CD4-positive, alpha-beta T cell treated with Interleukin-4 for 1 hour (primary cell): ENCODE results near the gene BTBD6.

ENCODE experiments used
- DNase-seq, 2 donors: peaks; one replicate each; pipeline ENCODE4 v3.0.0-alpha.2; 2020 to 2022

The BTBD6 gene

DNA sequence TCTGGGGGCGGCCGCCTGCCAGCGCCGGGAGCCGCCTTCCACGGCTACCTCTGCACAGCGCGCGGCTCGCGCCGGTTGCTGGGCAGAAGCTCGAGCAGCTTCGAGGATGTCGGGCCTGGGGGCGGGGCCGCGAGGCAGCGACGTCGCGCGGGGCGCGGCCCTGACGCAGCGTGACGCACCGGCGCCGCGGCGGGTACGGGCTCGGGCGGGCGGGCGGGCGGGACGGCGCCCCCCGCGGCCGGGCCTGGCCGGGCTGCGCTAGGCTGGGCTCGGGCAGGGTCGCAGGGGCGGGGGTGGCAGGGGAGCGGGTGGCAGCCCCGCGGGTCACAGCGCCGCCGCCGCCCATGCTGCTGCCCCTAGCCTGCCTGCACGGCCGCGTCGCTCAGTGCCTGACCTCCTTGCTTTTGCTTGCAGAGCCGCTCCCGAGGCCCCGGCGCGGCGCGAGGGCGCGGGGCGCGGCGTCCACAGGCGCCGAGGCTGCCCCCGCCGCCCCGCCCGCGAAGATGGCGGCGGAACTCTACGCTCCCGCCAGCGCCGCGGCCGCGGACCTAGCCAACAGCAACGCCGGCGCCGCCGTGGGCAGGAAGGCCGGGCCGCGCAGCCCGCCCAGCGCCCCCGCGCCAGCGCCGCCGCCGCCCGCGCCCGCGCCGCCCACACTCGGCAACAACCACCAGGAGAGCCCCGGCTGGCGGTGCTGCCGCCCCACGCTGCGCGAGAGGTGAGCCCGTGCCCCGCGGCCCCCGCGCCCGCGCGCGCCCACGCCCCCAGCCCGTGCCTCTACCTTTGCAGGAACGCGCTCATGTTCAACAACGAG lies at the start of gene BTBD6:
Gene BTBD6 (plus strand): TSS at position 166 of the 814 bp plus-strand sequence. CDS start 179 bp downstream, at position 345.
- peak; percentile 90 to 91 for DNase-seq

DNA sequence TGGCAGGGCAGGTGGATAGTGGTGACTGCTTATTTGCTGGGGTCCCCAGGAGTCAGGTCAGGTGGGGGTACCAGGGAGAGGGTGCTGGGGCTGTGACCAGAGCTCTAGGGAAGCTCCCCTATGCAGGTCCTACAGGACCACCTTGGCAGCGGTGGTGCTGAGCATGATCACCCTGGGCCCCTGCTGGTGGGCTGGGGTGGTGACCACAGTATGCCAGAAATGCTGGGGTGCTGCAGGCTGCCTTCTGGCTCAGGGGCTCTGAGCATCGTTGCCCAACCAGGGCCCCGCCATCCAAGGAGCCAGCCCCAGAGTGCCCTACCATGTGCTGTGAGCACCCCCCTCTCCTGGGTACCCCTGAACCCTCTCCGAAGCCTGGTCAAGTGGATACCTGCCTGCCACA lies 49.7 kb upstream of the BTBD6 start:
- DNase-seq, result no peak

DNA sequence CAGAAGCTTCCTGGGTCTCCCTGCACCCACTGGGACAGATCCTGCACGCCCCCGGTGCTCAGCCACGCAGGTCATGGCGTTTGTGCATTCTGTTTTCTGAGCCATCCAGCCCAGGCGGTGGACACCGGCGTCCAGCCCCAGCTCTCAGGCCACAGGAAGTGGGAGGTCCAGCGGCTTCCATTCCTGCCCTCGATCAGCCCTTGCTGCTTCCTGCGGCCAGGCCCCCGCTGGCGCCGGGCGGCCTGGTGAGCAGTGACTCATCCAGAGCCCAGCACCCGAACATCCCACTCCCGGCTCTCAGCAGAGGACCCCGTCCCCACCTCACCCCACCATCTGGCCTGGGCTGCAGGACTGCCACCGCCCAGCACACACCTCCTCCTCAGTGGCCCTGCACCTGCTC lies 49.2 kb upstream of the BTBD6 start:
- DNase-seq, result no peak

DNA sequence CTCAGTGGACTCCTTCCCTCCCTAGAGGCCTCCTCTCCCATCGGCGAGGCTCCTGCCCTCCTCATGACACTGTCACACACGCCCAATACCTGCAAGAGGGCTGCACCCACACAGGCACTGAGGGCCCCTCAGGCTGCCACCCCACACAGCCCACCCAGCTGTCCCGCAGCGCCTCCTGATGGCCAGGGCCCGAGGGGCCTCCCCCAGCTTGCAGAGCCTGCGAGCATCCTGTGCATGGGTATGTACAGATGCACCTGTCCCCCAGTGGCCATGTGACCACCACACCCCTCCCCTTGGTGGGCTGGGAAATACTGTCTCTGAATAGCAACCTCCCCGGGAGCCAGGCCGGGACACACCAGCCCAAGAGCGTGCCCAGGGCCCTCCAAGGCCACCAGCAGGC lies 48.3 kb upstream of the BTBD6 start:
- DNase-seq, result no peak

DNA sequence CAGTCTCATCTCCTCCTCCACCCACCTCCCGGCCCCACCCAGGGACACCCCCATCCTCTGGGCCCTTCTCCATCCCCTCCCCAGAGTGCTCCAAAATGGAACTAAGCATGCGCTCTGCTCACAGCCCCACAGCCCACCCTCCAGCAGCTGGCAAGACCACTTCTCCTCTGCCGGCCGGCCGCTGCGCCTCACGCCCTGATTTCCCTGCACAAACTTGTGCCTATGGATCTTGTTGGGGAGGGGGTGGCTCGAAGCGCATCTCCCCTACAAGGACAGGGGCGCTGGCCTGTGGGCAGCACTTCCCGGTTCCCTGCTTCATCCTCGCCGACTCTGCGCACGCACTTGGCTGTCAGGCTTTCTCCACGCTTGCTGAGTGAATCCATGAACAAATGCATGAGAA lies 47.7 kb upstream of the BTBD6 start:
- no peak for DNase-seq

DNA sequence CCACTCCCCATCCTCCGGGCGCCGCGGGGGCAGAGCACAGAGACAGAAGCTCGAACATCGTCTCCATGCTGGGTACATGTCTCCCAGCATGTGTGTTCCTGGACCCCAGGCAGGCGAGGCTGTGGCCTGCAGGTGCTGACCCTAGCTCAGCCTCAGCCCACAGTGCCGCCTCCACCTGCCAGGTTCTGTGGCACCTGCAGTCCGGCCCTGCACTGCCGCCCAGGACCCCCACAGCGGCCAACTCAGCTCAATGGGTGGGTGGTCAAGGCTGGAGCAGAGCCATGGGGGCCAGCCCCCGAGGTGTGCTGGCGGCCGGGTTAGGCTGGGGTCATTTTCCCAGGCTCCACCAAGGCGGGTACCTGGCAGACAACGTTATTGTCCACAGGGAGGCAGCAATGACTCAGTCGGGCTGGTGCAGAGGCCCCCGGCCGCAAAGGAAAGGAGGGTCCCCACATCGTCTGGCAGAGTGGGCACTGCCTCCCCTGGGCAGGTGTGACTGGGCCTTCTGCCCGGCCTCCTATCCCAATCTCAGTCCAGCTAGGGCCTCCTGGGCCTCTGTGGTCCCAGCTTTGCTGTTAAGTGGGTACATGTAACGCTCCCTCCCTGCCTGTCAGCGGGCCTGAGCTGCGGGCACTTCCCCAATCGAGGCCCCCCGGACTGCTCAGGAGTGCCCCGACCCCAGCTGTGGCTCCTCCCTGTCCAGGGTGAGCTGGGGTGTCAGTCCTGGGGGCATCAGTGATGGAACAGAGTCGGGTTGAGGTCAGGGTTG lies 47.0 kb upstream of the BTBD6 start:
- DNase-seq, result no peak

DNA sequence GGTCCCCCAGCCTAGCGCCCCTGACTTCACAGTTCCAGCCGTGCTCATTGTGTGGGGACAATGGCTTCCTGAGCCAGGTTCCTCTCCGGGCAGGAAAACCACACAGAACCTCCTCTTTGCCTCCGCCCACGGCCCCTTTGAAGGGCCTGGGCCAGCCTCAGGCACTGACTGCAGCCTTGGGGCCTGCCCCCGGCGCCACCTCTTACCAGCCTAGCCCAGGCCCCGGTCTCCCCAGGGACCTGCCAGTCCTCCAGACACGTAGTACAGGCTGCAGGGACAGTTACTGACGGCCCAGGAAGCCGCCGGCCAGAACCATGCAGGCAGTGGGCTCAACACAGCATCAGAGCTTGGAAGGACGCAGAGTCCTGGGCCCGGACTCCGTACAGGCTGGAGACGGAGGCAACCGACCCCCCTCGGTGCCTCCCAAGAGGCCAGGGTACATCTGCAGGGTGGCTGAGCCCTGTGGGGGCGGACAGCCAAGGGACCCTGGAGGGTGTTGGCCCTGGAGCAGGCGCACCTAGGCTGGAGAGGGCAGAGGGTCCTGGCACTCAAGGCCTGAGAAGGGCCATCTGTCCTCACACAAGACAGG lies 46.3 kb upstream of the BTBD6 start:
- DNase-seq, result peak; percentile 23 to 28

DNA sequence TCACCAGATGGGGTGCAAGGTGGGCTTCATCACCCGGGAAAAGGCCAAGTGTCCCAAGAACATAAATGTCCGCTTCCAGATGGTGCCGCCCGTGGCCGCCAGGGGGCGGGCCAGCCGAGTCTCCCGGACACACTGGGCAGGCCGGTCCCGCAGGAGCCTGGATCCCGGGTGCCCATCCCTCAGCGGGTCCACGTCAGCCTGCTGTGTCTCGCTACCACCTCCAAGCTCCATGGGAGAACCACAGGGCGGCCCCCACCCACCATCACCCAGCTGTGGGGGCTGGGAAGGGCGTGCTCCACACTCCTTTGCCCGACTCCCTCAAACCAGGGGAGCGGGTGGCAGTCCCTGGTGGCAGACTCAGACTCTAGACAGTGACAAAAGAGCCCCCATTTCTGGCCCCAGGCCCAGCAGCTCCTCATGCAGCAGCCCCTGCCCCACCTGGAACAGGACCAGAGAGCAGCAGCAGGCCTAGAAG lies 45.2 kb upstream of the BTBD6 start:
- peak; percentile 53 to 57 for DNase-seq

DNA sequence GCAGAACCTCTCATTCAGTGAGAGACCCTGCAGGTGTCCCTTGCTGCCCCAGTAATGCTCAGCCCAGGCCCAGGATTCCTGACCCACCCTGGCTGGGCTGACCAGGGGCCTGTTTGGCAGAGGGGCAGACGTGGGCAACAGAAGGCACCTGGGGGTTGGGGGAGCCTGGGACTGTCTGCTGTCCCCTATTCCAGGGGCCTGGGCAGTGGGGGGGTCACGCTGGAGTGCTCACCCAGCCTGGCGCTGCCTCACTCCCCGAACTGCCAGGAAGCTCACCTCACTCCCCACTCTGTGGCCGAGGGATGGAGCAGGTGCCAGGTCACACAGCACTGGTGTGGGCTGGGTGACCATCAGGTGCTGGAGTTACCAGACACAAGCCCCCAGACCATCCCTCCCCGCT lies 44.6 kb upstream of the BTBD6 start:
- DNase-seq, result no peak

DNA sequence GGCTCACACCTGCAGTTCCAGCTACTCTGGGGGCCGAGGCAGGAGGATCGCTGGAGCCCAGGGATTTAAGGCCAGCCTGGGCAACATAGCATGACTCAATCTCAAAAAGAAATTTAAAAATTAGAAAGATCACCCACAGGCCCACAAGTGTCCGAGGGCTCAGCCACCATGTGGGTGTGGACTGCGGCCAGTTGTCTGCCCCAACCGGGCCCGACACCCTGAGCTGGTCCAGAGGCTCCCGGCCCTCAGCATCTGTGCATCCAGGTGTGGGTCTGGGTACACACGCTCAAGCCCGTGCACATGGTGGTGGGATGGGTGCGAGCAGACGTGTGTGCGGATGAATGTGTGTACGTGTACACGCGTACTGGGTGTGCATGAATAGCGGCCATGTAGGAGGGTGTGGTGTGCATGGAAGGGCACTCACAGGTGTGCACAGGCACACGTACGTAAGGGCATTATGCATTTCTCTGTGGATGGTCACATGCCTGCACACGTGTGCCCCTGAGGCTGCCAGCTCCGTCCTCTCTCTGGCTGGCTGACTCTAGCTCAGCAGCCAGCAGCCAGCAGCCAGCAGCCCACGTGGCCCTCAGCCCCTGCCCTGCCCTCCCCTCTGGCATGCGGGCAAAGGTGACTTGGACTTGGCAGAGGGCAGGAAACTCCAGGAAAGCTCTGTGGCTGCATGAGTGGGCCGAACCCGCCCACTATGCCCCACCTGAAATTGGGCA lies 44.0 kb upstream of the BTBD6 start:
- DNase-seq, result no peak

DNA sequence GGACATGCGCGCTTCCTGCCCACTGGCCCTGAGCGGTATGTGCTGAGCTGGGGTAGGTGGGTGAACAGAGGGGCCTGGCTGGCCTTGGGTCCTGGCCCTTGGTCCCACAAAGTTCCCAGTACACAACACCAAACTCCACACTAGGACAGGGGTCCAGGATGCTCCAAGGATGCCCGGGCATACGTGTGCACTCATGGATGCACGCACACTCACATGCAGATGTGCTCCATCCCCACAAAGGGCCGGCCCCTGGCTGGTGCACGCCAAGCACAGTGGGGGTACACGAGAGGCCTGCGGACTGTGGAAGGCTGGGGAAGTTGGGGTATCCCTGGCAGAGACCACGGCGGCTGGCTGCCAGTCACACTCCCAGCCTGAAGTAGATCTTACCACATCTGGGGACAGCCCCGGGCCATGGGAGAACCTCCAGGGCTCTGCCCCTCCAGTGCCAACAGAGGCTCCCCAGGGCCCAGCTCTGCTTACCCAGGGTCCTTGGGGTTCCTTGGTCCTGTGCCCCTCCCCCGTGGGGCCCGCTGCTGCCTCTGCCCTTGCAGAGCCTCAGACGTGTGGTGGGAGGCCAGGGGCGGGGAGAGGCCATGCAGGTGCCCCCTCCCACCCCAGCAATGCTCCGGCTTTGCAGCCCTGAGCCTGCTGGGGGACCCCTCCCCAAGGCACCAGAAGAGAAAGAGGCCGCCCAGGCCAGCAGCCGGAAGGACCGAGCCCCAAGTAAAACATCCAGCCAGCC lies 43.2 kb upstream of the BTBD6 start:
- DNase-seq, result no peak

DNA sequence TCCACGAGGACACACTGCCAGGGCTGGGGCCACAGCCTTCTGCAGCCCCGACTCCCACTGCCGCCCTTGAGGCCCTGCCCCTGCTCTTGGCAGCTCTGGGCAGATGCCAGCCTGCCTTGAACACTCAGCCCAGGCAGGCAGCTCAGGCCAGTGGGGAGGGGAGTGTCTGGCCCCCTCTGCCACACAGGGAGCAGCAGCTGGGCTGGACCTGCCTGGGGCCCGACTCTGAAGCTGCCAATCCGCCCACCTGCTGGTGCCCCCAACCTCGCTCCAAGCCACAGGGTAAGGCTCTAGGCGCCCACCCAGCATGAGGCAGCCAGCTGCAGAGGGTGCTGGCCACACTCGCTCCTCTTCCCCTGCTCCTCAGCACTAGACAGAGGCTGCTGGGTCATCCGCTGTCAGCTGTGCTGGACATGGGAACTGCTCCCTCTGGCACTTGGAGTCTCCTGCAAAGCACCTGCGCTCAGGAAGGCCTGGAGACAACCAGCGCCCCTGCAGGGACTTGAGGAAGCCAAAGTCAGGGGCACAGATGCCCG lies 42.6 kb upstream of the BTBD6 start:
- no peak for DNase-seq

DNA sequence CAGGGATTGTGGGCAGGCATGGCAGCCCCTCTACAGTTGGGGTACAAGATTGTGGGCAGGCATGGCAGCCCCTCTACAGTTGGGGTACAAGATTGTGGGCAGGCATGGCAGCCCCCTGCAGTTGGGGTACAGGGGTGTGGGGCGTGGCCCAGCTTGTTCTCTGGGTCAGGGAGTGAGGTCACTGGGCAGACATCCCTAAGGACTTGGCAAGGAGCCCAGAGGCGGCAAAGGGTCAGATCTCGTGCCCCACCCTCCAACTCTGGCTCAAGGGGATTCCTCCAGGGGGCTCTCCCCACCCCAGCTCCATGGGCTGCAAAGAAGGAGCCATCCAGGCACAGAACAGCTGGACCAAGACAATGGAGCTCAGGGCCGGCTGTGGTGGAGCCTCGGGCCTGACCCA lies 41.5 kb upstream of the BTBD6 start:
- no peak for DNase-seq

DNA sequence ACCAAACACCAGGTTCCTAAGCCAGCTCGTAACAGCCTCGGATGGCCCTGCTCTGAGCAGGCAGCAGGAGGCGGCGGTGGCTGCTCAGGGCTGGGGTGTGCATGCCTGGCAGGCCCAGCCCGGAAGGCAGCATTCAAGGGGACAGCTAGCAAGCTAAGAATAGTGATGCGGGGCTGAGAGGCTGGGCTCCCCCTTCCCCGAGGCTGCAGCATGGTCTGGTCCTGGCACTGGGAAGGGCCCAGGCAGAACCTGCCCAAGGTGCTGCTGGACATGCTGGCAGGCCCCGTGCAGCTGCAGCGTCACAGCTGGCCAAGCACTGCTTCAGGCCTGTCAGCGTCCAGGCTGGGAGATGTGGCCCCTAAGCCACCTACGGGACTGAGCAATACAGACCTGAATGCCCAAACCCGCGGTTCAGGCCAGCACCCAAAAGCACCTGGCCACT lies 40.9 kb upstream of the BTBD6 start:
- no peak for DNase-seq

DNA sequence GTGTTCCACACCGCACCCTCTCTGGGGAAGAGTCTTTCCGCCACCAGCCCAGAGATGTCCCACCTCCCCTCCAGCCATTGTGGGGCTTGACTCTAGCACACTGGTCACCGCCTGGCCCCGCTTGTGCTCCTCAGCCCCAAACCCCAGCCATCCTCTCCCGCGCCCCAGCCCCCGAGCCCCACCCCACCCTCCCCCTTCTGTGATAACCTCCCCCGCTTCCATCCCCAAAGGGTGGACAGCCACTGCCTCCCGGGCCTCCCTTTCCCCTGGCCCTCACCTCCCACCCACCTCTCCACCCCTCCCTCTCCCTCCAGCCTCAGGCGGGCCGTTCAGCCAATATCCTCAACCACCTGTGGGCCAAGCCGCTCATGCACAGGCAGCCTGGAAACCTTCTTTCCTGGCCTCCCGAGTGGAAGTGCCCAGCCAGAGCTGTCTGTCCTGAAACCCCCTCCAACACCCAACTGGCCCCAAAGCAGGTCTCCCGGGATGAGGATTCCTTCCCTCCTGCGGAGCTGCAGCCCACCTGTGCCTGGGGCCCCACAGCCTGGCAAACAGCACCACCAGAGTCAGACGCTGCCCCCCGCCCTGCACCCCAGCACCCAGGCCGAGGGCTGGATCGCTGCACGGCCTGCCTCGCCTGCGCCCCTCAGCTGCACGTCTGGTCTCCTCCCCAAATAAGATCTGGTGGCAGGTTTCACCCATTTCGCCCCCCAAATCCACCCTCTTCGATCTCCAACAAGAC lies 40.2 kb upstream of the BTBD6 start:
- DNase-seq, result no peak

DNA sequence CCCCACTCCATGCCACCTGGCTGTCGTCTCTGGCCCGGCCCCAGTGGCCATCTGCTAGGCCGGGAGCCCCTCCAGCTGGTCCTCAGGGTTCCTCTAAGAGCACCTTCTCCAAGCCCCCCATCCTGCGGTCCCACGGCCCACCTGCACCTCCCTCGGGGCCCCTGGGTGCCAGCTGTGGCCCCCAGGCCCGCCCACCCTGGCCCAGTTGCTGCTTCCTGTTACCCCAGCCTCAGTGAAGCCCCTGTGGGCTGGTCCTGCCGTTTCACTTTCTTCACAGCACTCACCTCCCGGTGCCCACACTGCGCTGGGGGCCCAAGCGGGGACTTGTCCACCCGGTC lies 39.6 kb upstream of the BTBD6 start:
- DNase-seq, result no peak

DNA sequence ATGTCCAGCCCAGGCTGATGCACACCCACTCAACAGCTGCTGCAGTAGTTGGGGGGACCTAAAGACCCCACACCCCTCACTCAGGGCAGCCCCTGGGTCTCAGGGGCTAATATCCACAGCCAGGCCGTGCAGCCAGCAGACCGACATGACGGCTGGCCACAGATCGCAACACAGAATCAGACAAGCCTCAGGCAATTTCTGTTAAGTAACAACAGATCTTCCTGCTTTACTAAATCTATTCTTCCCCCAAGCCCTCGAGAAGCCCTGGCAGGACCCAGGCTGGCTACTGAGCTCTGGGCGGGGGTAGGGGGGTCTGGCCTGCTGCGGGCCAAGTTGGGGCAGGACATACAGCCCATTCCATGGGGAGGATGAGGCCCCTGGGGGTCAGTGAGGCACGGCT lies 39.2 kb upstream of the BTBD6 start:
- no peak for DNase-seq

DNA sequence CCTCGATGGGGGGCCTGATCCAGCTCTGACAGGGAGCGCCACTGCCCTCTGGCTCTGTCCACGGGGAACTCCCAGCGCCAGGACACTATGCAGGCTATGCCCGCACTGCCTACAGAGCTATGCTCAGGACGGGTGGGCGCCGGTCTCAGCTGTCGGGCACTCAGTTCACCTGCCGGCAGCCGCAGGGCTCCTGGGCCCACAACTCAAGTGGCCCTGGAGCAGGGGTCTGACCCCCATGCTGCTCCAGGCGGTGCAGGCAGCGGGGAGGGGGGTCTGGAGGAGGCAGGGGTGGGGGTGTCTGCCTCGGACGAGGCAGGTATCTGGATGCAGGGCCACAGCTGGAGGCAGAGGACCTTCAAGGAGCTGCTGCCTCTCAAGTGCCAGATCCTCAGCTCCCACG lies 38.7 kb upstream of the BTBD6 start:
- DNase-seq, result no peak

DNA sequence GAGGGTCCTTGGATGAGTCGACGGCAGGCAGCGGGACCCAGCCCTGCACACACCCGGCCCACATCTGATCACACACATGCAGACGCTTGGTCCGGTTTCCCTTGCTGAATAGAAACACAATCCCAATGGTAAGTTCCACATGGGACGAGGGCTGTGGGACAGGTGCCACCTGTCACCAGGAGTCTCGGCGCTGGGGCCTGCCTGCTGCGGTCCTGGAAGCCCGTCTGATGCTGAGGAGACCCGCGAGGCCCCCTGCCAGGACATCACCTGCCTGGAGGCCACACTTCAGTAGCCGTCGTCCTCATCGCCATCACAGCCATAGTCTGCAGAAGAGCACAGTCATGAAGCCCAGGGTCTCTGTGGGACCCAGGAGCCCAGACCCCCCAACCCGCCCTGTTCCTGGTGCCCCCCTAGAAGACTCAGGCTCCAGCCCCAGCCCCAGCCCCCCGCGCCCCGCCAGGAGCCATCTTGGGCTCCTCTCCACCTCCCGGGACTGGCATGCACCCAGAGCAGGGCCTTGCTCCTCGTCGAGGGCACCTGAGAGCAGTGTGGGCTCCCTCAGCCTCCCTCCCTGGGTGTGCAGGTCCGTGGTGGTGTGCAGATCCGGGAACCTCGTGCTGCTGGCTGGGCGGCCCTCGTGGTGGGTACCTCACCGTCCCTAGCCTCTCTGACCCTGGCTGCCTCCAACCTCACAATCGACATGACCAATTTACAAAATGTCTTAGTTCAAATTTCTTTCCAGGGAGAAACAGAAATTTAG lies 37.9 kb upstream of the BTBD6 start:
- DNase-seq, result no peak

DNA sequence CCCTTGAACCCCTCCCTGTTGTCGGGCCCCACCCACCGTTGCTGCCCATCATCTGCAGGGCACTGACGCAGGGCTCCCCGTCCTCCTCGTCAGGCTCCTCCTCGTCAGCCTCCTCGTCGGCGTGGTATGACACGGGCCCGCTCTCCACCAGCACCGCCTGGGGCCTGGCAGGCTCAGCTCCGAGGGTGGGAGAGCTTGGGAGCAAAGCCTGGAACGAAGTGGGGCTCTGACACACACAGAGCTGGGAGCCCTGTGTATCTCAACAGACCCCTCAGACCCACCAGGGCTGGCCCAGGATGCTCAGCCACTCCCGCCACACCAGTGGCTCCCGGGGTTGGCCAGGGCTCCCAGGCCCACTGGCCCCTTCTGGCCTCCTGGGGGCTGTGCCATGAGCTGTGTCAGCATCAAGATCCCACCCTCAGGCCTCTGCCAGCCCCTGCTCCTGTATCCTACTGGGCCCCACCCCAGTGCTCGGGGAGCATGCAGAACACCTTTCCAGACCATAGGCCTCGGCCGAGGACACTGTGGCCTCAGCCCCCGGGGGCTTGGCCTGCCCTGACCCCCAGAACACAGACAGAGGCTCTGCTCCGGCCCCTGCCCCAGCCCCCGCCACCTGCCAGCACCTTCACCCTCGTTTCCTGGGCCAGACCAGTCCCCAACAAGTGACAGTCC lies 37.1 kb upstream of the BTBD6 start:
- no peak for DNase-seq
